Calu3 (cell line): Measurements from ENCODE around the gene FHAD1. TPM values are rescaled to one million over a fixed set of nuclear protein-coding genes. Genes with fewer than 3 reads are reported as not detected.

ENCODE experiments used
- BruUV-seq: library from RNA; stranded (reverse); fragments of 400-500 nt; replicated peaks from 2 replicates; lab custom pipeline; 2021; lab: Mats Ljungman, UMichigan
- CTCF ChIA-PET: fragments of 300-600 bp; sonication (Branson Sonifier 250); formaldehyde crosslinking; loops from one replicate; lab custom pipeline; 2022; ENCODE audit warnings: antibody characterized with exemption; lab: Charles Lee
- DNase-seq: peaks from one replicate; pipeline ENCODE4 v3.0.0; 2022
- H3K27ac Mint-ChIP-seq: one replicate; pipeline ENCODE4 v1.8.0; 2022; ENCODE audit warnings: mixed read lengths; ENCODE audit not compliant: unreplicated experiment
- H3K27me3 Mint-ChIP-seq: one replicate; pipeline ENCODE4 v1.8.0; 2022; ENCODE audit warnings: mixed read lengths; ENCODE audit not compliant: unreplicated experiment
- H3K36me3 Mint-ChIP-seq: one replicate; pipeline ENCODE4 v1.8.0; 2022; ENCODE audit warnings: mild to moderate bottlenecking, moderate library complexity, mixed read lengths; ENCODE audit not compliant: insufficient read depth, unreplicated experiment
- H3K4me1 Mint-ChIP-seq: one replicate; pipeline ENCODE4 v1.8.0; 2022; ENCODE audit warnings: mild to moderate bottlenecking, low read depth, mixed read lengths; ENCODE audit not compliant: unreplicated experiment
- H3K4me3 Mint-ChIP-seq: one replicate; pipeline ENCODE4 v1.8.0; 2022; ENCODE audit warnings: mild to moderate bottlenecking, low read depth, moderate library complexity, mixed read lengths; ENCODE audit not compliant: unreplicated experiment
- H3K9me3 Mint-ChIP-seq: one replicate; pipeline ENCODE4 v1.8.0; 2022; ENCODE audit warnings: low read depth, mixed read lengths; ENCODE audit not compliant: unreplicated experiment
- CTCF ChIP-seq: fragments of 200-600 bp; IDR thresholded peaks from one replicate; pipeline ENCODE4 v1.8.0; 2022; ENCODE audit warnings: antibody characterized with exemption; ENCODE audit not compliant: unreplicated experiment
- intact Hi-C: fragments of 100-400 bp; cut with micrococcal nuclease; formaldehyde crosslinking; loops from one replicate; pipeline ENCODE4 v1.10.0; 2022; ENCODE audit not compliant: unreplicated experiment
- total RNA-seq: library from RNA; stranded (reverse); gene quantifications from 2 replicates; pipeline ENCODE4 v1.2.3, GENCODE V29; 2022

FHAD1 gene
- total RNA-seq, 1 experiment from 2014 or later, result 2.7 TPM

- no TSS peak for BruUV-seq
- intact Hi-C loops, result no loop called here
- DNase-seq, result no peak
- Mint-ChIP-seq H3K4me1 (no peaks in the 10 kb centered on the region), H3K9me3 (no peaks in the 10 kb centered on the region), H3K27me3 (no peaks in the 10 kb centered on the region), H3K4me3 (no peak overlapping the region), H3K36me3 (no peaks in the 10 kb centered on the region), H3K27ac (no peak overlapping the region)
- CTCF ChIA-PET, result interaction anchor here (2.0 kb wide), 1 partner anchor 143 kb away, joined by 11 read pairs; no protein-coding TSS in a partner anchor
- TF ChIP-seq CTCF, result no peak
Observed at GRCh38 chr1:15271196-15271595, 24.2 kb downstream of the FHAD1 start.

GRCh38 chr1:15272009-15272781, 25.2 kb downstream of the FHAD1 start:
- no peak overlapping the region for H3K27ac Mint-ChIP-seq
- BruUV-seq, result no TSS peak
- CTCF ChIA-PET, result interaction anchor here (1.5 to 2.0 kb wide), 2 partner anchors 64 to 144 kb away, joined by 3 to 11 read pairs; no protein-coding TSS in a partner anchor
- no peaks in the 10 kb centered on the region for H3K27me3 Mint-ChIP-seq
- peak; percentile 60 for DNase-seq
- intact Hi-C loops, result loop anchor here (1.0 to 2.0 kb wide), 3 partner anchors 69 to 144 kb away; partner anchors contain the start of gene TMEM51
- H3K4me3 Mint-ChIP-seq, result no peak overlapping the region
- no peaks in the 10 kb centered on the region for H3K36me3 Mint-ChIP-seq
- peak; percentile 65 for TF ChIP-seq CTCF
- no peaks in the 10 kb centered on the region for H3K4me1 Mint-ChIP-seq
- no peaks in the 10 kb centered on the region for H3K9me3 Mint-ChIP-seq

GRCh38 chr1:15272782-15273127, 25.7 kb downstream of the FHAD1 start:
- BruUV-seq, result no TSS peak
- Mint-ChIP-seq H3K36me3 (no peaks in the 10 kb centered on the region), H3K27me3 (no peaks in the 10 kb centered on the region), H3K4me3 (no peak overlapping the region), H3K9me3 (no peaks in the 10 kb centered on the region), H3K4me1 (no peaks in the 10 kb centered on the region), H3K27ac (no peak overlapping the region)
- no peak for TF ChIP-seq CTCF
- CTCF ChIA-PET, result interaction anchor here (1.5 to 2.0 kb wide), 2 partner anchors 65 to 144 kb away, joined by 3 to 11 read pairs; no protein-coding TSS in a partner anchor
- intact Hi-C loops, result loop anchor here (1.0 to 2.0 kb wide), 3 partner anchors 70 to 144 kb away; partner anchors contain the start of gene TMEM51
- no peak for DNase-seq

- BruUV-seq, result no TSS peak
- CTCF ChIA-PET, result interaction anchor here (1.5 kb wide), 1 partner anchor 65 kb away, joined by 3 read pairs; no protein-coding TSS in a partner anchor
- intact Hi-C loops, result loop anchor here (2.0 kb wide), 2 partner anchors 70 to 120 kb away; partner anchors contain the start of gene TMEM51
Observed at GRCh38 chr1:15273274-15273673, 26.3 kb downstream of the FHAD1 start.

More at GRCh38 chr1:15273274-15273673, 26.3 kb downstream of the FHAD1 start:
- Mint-ChIP-seq H3K27ac (no peak overlapping the region), H3K27me3 (no peaks in the 10 kb centered on the region), H3K36me3 (no peaks in the 10 kb centered on the region), H3K4me1 (no peaks in the 10 kb centered on the region), H3K4me3 (no peak overlapping the region), H3K9me3 (no peaks in the 10 kb centered on the region)
- no peak for TF ChIP-seq CTCF
- DNase-seq, result no peak
